ENCODE data around the gene RILP.

The RILP gene

DNA sequence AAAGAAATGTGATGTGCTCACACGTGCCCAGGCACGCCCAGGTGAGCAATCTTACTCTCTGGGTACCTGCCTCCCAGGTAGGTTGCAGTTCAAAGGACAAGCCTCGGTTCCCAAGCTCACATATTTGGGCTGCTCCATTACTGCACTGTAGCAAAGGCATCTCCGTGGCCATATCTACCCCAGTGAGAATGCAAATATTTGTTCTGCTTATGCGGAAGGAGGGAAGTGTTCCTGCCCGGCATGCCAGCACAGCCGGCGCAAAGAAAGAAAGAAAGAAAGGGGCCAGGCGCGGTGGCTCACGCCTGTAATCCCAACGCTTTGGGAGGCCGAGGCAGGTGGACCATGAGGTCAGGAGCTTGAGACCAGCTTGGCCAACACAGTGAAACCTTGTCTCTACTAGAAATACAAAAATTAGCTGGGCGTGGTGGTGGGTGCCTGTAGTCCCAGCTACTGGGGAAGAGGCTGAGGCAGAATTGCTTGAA is 51.8 kb downstream of the RILP start:
- peak; percentile 56 for DNase-seq
